ENCODE data around the gene RIMS1. TPM values are rescaled to one million over a fixed set of nuclear protein-coding genes. Genes with fewer than 3 reads are reported as not detected.
A peak's percentile ranks its signal among the peaks of the same experiment; 100 is the strongest.

RIMS1 gene
- total RNA-seq, 1 donor from 2014 or later = under 0.01 TPM

DNA sequence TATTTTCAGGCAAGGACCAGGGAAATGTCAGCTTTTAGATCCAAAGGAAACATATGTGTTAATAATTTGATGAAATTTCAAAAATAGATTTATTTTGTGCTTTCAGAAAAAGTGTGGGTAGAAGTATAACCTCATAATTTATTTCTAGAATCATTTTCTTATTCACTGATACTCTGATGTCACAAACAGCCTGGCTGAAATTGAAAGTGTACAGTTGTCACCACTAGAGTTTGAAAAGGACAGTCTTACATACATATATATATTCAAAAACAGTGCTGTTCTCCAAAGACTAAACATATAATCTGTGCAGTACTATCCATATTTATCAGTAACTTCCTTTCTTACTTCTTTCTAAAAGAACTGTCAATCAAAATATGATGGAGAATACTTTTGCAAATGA is 481.1 kb downstream of the RIMS1 start:
- no peak for DNase-seq (ENCODE audit: low read depth)
- no peak for FAIRE-seq
- H3K4me3 ChIP-seq (ENCODE audit: low read depth, low read length) = no peak overlapping the region
- no peaks in the 10 kb centered on the region for H3K36me3 ChIP-seq (ENCODE audit: control insufficient read depth, insufficient read depth, low read length)
- TF ChIP-seq, protein P1, sequence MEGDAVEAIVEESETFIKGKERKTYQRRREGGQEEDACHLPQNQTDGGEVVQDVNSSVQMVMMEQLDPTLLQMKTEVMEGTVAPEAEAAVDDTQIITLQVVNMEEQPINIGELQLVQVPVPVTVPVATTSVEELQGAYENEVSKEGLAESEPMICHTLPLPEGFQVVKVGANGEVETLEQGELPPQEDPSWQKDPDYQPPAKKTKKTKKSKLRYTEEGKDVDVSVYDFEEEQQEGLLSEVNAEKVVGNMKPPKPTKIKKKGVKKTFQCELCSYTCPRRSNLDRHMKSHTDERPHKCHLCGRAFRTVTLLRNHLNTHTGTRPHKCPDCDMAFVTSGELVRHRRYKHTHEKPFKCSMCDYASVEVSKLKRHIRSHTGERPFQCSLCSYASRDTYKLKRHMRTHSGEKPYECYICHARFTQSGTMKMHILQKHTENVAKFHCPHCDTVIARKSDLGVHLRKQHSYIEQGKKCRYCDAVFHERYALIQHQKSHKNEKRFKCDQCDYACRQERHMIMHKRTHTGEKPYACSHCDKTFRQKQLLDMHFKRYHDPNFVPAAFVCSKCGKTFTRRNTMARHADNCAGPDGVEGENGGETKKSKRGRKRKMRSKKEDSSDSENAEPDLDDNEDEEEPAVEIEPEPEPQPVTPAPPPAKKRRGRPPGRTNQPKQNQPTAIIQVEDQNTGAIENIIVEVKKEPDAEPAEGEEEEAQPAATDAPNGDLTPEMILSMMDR (IDR thresholded peaks at IDR 0.05; ENCODE audit: insufficient read depth, low read length, severe bottlenecking) = no peak
- no peaks in the 10 kb centered on the region for H3K27me3 ChIP-seq (ENCODE audit: control insufficient read depth, insufficient read depth, low read length)

DNA sequence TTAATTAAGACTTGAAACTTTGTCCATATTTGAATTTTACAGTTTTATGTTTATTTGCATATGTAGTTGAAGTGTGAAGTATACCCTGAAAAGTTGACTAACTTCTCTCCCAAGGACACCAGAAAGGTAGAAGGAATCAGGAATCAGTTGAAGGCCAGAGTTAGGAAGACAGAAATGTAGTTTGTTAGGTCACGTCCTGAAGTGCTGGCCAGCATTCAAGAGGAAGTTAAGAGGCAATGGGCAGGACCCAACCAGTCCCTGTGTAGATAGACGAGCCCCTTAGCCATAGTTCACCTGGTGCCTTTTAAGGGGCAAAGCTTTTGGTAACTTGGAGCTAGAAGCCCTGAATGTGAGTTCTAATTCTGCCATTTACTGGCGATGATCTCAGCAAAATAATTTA is 485.1 kb downstream of the RIMS1 start:
- no peak overlapping the region for H3K4me3 ChIP-seq (ENCODE audit: low read depth, low read length)
- TF ChIP-seq, protein P1 (IDR thresholded peaks at IDR 0.05; ENCODE audit: insufficient read depth, low read length, severe bottlenecking) = no peak
- peak; percentile 13 for FAIRE-seq

DNA sequence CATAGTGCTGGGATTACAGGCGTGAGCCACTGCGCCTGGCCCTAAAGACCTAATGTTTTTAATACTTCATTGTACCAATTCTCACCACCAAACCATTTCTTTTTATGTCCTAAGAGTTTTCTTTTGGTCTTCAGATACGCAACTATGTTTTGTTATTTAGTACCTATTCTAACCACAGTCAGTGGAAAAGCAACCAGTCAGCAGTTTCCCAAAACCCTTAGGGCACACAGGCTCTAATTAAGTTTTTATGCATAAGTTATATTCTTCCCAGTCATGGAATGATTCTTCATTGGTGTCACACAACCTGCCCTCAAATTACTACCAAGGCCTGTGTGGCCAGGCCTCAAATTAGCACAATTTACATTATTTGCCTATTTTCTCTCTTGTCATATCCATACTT is 487.8 kb downstream of the RIMS1 start:
- no peak for FAIRE-seq
- TF ChIP-seq, protein P1 (IDR thresholded peaks at IDR 0.05; ENCODE audit: insufficient read depth, low read length, severe bottlenecking) = no peak

More for the DNA sequence above, 485.1 kb downstream of the RIMS1 start:
- Histone ChIP-seq H3K27me3 (ENCODE audit: control insufficient read depth, insufficient read depth, low read length) (no peaks in the 10 kb centered on the region), H3K36me3 (ENCODE audit: control insufficient read depth, insufficient read depth, low read length) (no peaks in the 10 kb centered on the region)
- DNase-seq (ENCODE audit: low read depth) = peak; percentile 46

DNA sequence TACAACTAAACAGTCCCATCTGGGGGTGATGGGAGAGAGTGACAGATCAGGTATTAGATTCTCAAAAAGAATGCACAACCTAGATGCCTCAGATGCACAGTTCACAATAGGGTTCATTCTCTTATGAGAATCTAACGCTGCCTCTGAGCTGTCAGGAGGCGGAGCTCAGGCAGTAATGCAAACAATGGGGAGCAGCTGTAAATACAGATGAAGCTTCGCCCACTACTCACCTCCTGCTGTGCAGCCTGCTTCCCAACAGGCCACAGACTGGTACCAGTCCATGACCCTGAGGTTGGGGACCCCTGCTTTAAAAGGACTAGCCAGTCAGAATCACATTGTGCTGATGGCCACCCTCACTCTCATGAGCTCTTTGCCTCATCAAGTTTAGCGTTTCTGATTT is 488.5 kb downstream of the RIMS1 start:
- Histone ChIP-seq H3K27me3 (ENCODE audit: control insufficient read depth, insufficient read depth, low read length) (no peaks in the 10 kb centered on the region), H3K4me3 (ENCODE audit: low read depth, low read length) (no peak overlapping the region), H3K36me3 (ENCODE audit: control insufficient read depth, insufficient read depth, low read length) (no peaks in the 10 kb centered on the region)
- TF ChIP-seq, protein P1 (IDR thresholded peaks at IDR 0.05; ENCODE audit: insufficient read depth, low read length, severe bottlenecking) = no peak
- FAIRE-seq (no peak), DNase-seq (ENCODE audit: low read depth) (no peak)

More for the DNA sequence above, 487.8 kb downstream of the RIMS1 start:
- Histone ChIP-seq H3K4me3 (ENCODE audit: low read depth, low read length) (no peak overlapping the region), H3K36me3 (ENCODE audit: control insufficient read depth, insufficient read depth, low read length) (no peaks in the 10 kb centered on the region), H3K27me3 (ENCODE audit: control insufficient read depth, insufficient read depth, low read length) (no peaks in the 10 kb centered on the region)
- no peak for DNase-seq (ENCODE audit: low read depth)

DNA sequence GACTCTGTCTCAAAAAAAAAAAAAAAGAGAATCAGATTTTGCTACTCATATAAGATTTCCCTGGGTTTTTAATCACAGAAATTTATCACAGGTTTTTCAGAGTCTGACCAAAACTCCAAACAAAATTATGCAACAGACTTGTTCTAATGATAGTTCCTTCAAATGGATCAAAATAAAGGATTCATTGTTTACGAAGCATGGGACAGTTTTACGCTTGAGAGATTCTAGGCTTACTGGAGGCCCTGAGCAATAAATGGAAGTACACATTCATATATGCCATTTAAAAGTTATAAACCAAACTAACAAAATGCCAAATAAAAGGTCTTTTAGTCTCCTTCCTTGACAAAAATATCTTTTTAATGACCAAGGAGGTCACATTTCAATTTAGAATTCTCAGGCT is 490.4 kb downstream of the RIMS1 start:
- H3K4me3 ChIP-seq (ENCODE audit: low read depth, low read length) = no peak overlapping the region
- DNase-seq (ENCODE audit: low read depth) (no peak), FAIRE-seq (no peak)
- TF ChIP-seq, protein P1 (IDR thresholded peaks at IDR 0.05; ENCODE audit: insufficient read depth, low read length, severe bottlenecking) = no peak
- no peaks in the 10 kb centered on the region for H3K36me3 ChIP-seq (ENCODE audit: control insufficient read depth, insufficient read depth, low read length)
- no peaks in the 10 kb centered on the region for H3K27me3 ChIP-seq (ENCODE audit: control insufficient read depth, insufficient read depth, low read length)

DNA sequence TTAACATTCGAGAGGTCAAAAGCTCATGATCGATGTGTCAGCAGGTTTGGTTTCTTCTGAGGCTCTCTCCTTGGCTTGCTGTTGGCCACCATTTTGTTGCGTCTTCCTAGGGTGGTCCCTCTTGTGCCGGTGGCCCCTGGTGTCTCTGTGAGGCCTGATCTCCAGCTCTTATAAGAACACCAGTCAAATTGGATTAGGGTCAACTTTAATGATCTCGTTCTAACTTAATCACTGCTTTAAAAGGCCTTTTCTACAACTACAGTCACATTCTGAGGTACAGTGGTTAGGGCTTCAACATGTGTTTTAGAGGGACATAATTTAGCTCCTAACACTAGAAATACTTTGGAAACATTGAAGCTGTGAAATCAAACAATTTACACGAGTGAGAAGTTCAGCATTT is 494.7 kb downstream of the RIMS1 start:
- DNase-seq (ENCODE audit: low read depth) (no peak), FAIRE-seq (no peak)
- no peaks in the 10 kb centered on the region for H3K27me3 ChIP-seq (ENCODE audit: control insufficient read depth, insufficient read depth, low read length)
- H3K4me3 ChIP-seq (ENCODE audit: low read depth, low read length) = no peak overlapping the region
- no peaks in the 10 kb centered on the region for H3K36me3 ChIP-seq (ENCODE audit: control insufficient read depth, insufficient read depth, low read length)
- TF ChIP-seq, protein P1 (IDR thresholded peaks at IDR 0.05; ENCODE audit: insufficient read depth, low read length, severe bottlenecking) = no peak
